WTC11 (cell line): ENCODE measurements around the gene IFT122.

Experiments used
- ATF3 ChIP-seq: sonication (generic); formaldehyde crosslinking; conservative IDR thresholded peaks from 2 replicates; pipeline ENCODE4 v1.8.1; 2022; ENCODE audit warnings: mild to moderate bottlenecking, missing genetic modification reagents
- CTCF ChIP-seq: fragments of 200-600 bp; IDR thresholded peaks from 2 replicates; pipeline ENCODE4 v1.8.0; 2022; ENCODE audit warnings: antibody characterized with exemption

GRCh38 chr3:129422897-129423296 is 17.1 kb upstream of the IFT122 start:
- no peak for TF ChIP-seq CTCF
- TF ChIP-seq ATF3 (CRISPR knock-in tag) = no peak
